ENCODE data around the gene TSSK6.

Gene TSSK6

GRCh38 chr19:19535311-19536191, 20.2 kb upstream of the TSSK6 start:
- no peak for TF ChIP-seq CTCF (IDR thresholded peaks at IDR 0.05)
- Histone ChIP-seq H3K9ac (no peak overlapping the region), H2AFZ (no peak overlapping the region), H3K27ac (no peak overlapping the region), H3K79me2 (no peaks in the 10 kb centered on the region), H3K27me3 (ENCODE audit: control insufficient read depth, insufficient read depth, low read length) (no peaks in the 10 kb centered on the region), H3K4me3 (ENCODE audit: low read depth, low read length) (no peak overlapping the region), H3K9me3 (ENCODE audit: control insufficient read depth, low read length) (no peaks in the 10 kb centered on the region), H3K36me3 (ENCODE audit: control insufficient read depth, insufficient read depth, low read length) (no peaks in the 10 kb centered on the region), H3K4me2 (ENCODE audit: low read length) (no peak overlapping the region), H3K4me1 (peaks cover 3% of the 10 kb centered on the region)

GRCh38 chr19:19534556-19535265, 19.4 kb upstream of the TSSK6 start:
- no peak for TF ChIP-seq CTCF (IDR thresholded peaks at IDR 0.05)
- peaks cover 3% of the 10 kb centered on the region for H3K4me1 ChIP-seq
- H3K36me3 ChIP-seq (ENCODE audit: control insufficient read depth, insufficient read depth, low read length): no peaks in the 10 kb centered on the region
- H3K9me3 ChIP-seq (ENCODE audit: control insufficient read depth, low read length): no peaks in the 10 kb centered on the region
- no peak overlapping the region for H3K4me3 ChIP-seq (ENCODE audit: low read depth, low read length)
- H3K9ac ChIP-seq: no peak overlapping the region
- H3K79me2 ChIP-seq: no peaks in the 10 kb centered on the region
- no peak overlapping the region for H2AFZ ChIP-seq
- no peak overlapping the region for H3K27ac ChIP-seq
- no peak overlapping the region for H3K4me2 ChIP-seq (ENCODE audit: low read length)
- no peaks in the 10 kb centered on the region for H3K27me3 ChIP-seq (ENCODE audit: control insufficient read depth, insufficient read depth, low read length)

DNA sequence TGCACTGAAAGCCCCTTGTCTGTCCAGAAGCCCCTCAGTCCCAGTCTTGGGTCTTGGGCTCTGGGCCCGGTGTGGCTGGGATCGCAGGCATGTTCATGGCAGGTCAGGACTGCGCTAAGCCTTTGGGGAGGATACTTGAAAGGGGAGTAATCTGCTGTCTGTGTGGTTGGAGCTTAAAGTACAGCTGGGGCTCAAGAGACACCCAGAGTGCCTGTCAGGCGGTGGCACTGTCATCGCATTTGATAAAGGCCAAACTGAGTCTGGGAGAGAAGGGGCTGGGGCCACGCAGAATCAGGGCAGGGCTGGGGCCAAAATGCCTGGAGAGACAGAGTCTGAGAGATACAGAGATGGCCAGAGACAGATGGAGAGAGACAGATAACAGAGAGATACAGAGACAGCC, 18.5 kb upstream of the TSSK6 start:
- no peak overlapping the region for H3K4me3 ChIP-seq (ENCODE audit: low read depth, low read length)
- no peaks in the 10 kb centered on the region for H3K27me3 ChIP-seq (ENCODE audit: control insufficient read depth, insufficient read depth, low read length)
- H3K9me3 ChIP-seq (ENCODE audit: control insufficient read depth, low read length): no peaks in the 10 kb centered on the region
- no peak overlapping the region for H2AFZ ChIP-seq
- no peak overlapping the region for H3K9ac ChIP-seq
- no peak overlapping the region for H3K4me2 ChIP-seq (ENCODE audit: low read length)
- no peaks in the 10 kb centered on the region for H3K79me2 ChIP-seq
- H3K4me1 ChIP-seq: peaks cover 3% of the 10 kb centered on the region
- no peaks in the 10 kb centered on the region for H3K36me3 ChIP-seq (ENCODE audit: control insufficient read depth, insufficient read depth, low read length)
- no peak for TF ChIP-seq CTCF (IDR thresholded peaks at IDR 0.05)
- no peak overlapping the region for H3K27ac ChIP-seq

DNA sequence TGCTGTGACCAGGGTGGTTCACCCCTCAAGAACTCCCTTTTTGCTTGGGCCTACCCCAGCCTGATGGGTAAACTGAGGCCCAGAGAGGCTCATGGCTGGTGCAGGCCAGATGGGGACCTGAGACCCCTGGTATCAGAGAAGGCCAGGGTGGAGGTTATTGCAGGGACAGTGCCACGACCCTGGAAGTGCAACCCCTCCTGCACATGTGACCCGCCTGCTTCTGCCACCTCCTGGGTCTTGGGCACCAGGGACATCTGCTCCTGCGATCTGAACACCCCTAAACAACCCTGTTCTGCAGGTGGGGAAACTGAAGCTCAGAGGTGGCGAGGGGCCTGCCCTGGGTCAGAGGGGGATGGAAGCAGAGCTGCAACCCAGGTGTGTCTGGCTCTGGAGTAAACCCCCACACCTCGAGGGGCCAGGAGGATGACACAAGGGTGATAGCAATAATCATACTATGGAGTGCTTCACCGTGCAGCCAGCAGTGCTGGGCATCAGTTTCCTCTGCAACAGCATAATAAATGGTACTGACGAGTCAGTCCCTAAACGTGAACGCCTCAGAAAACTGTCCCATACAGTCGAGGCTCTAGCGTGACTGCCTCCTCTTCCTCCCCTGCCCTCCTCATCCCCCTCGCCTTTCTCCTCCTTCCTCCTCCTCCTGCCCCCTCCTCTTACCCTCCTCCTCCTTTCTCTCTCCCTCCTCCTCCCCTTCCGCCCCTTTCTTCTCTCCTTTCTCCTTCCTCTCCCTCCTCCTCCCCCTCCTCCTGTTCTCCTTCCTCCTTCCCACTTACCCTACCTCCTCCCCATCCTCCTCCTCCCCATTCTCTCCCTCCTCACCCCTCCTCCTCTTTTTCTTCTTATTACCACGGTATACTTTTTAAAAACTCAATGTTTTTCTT, 17.7 kb upstream of the TSSK6 start:
- Histone ChIP-seq H3K4me1 (no peaks in the 10 kb centered on the region), H3K4me2 (ENCODE audit: low read length) (no peak overlapping the region), H2AFZ (no peak overlapping the region), H3K9ac (no peak overlapping the region), H3K36me3 (ENCODE audit: control insufficient read depth, insufficient read depth, low read length) (no peaks in the 10 kb centered on the region), H3K9me3 (ENCODE audit: control insufficient read depth, low read length) (no peaks in the 10 kb centered on the region), H3K27me3 (ENCODE audit: control insufficient read depth, insufficient read depth, low read length) (no peaks in the 10 kb centered on the region), H3K4me3 (ENCODE audit: low read depth, low read length) (no peak overlapping the region), H3K79me2 (no peaks in the 10 kb centered on the region), H3K27ac (no peak overlapping the region)
- TF ChIP-seq CTCF (IDR thresholded peaks at IDR 0.05): no peak

All from parathyroid adenoma (tissue), 2 donors.